ENCODE results near the gene LRP2.

LRP2 gene

DNA sequence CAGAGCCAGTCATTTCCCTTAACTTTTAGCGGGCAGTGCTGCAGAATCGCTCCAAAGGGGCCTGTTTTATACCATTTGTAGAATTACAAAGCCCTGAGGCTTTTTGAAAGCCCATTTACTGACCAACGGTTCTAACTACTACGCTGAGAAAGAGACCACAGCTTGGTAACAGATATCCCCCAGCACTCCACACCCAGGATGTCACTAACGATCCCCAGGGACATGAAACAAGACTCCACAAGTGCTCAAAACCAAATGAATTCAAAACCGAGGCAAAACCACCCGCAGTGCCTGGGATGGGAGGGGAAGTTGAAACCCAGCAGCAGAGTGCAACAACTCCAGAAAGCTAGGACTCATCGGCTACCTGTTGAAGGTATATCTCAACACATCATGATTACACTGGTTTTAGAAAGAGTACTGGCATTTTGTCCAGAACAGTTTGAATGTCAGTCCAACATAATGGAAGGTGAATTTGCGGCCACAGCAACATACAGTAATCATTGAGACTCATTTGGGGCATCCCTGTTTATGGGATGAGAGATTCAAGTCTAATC lies 33.6 kb upstream of the LRP2 start:
- TF ChIP-seq, protein P1, sequence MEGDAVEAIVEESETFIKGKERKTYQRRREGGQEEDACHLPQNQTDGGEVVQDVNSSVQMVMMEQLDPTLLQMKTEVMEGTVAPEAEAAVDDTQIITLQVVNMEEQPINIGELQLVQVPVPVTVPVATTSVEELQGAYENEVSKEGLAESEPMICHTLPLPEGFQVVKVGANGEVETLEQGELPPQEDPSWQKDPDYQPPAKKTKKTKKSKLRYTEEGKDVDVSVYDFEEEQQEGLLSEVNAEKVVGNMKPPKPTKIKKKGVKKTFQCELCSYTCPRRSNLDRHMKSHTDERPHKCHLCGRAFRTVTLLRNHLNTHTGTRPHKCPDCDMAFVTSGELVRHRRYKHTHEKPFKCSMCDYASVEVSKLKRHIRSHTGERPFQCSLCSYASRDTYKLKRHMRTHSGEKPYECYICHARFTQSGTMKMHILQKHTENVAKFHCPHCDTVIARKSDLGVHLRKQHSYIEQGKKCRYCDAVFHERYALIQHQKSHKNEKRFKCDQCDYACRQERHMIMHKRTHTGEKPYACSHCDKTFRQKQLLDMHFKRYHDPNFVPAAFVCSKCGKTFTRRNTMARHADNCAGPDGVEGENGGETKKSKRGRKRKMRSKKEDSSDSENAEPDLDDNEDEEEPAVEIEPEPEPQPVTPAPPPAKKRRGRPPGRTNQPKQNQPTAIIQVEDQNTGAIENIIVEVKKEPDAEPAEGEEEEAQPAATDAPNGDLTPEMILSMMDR (conservative IDR thresholded peaks at IDR 0.05; ENCODE audit: low read length), result no peak
- no peaks in the 10 kb centered on the region for H3K79me2 ChIP-seq (ENCODE audit: insufficient read depth, low read length)

DNA sequence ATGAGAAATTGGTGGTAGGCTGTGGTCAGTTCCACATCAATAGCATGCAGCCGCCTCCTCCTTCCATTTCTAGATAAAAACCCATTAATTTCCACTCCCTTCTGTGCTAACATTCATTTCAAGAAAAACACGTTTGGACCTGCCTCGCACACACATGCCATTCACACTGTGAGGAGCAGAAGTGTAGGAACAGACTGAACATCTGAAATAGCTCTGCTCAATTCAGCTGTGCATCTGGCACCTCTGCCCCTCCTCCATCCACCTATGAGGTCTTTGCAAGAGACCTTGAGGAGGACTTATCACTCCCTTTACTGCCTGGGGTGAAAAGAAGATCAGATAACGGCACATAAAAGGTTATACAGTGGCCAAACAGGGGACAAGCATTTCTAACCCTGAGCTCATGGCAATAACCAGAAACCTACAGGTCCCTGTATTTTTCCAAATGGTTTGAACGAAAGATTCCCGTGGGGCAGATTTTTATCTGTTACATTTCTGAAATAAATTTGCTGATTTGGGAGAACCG lies 30.8 kb upstream of the LRP2 start:
- Histone ChIP-seq H3K9ac (ENCODE audit: low read depth, low read length, poor library complexity, severe bottlenecking) (no peak overlapping the region), H3K4me2 (ENCODE audit: low read depth, low read length, poor library complexity, severe bottlenecking) (no peak overlapping the region), H3K4me1 (ENCODE audit: insufficient read depth, low read length, poor library complexity, severe bottlenecking) (no peaks in the 10 kb centered on the region)

More for the DNA sequence above, 33.6 kb upstream of the LRP2 start:
- Histone ChIP-seq H3K4me2 (ENCODE audit: low read depth, low read length, poor library complexity, severe bottlenecking) (no peak overlapping the region), H3K4me1 (ENCODE audit: insufficient read depth, low read length, poor library complexity, severe bottlenecking) (no peaks in the 10 kb centered on the region), H3K27me3 (ENCODE audit: insufficient read depth, low read length, poor library complexity, severe bottlenecking) (no peaks in the 10 kb centered on the region), H3K9me3 (ENCODE audit: insufficient read depth, low read depth, low read length) (no peaks in the 10 kb centered on the region), H4K20me1 (ENCODE audit: insufficient read depth, low read length, poor library complexity, severe bottlenecking) (no peaks in the 10 kb centered on the region), H3F3A (ENCODE audit: low read depth) (no peaks in the 10 kb centered on the region), H2AFZ (ENCODE audit: low read length) (no peak overlapping the region), H3K9me2 (replicated peaks; ENCODE audit: low read depth, low read length) (no peaks in the 10 kb centered on the region), H3K9ac (ENCODE audit: low read depth, low read length, poor library complexity, severe bottlenecking) (no peak overlapping the region), H3K4me3 (ENCODE audit: low read length, poor library complexity, severe bottlenecking) (no peak overlapping the region), H3K36me3 (ENCODE audit: insufficient read depth, low read length) (no peaks in the 10 kb centered on the region)

DNA sequence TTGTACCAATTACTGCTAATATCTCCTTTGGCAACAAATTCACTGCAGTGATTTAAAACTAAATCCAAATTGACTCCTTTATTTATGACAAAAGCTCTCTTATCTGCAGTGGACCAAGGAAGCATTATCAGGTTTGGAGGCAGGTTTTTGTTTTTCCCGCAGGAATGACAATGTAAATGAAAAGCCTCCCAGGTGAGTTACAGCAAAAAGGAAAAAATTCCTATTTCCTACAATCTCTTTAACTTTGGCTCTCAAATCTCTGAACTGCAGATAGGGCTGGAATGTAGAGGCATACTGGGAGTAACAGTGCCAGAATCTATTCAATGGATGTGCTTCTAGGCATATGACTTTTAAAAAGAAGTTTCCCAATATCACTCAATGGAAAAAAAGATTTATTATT lies 28.9 kb upstream of the LRP2 start:
- Histone ChIP-seq H3K4me1 (ENCODE audit: insufficient read depth, low read length, poor library complexity, severe bottlenecking) (no peaks in the 10 kb centered on the region), H3K27me3 (ENCODE audit: insufficient read depth, low read length, poor library complexity, severe bottlenecking) (no peaks in the 10 kb centered on the region), H3K36me3 (ENCODE audit: insufficient read depth, low read length) (no peaks in the 10 kb centered on the region), H4K20me1 (ENCODE audit: insufficient read depth, low read length, poor library complexity, severe bottlenecking) (no peaks in the 10 kb centered on the region), H3K4me2 (ENCODE audit: low read depth, low read length, poor library complexity, severe bottlenecking) (no peak overlapping the region), H3K9ac (ENCODE audit: low read depth, low read length, poor library complexity, severe bottlenecking) (no peak overlapping the region), H3F3A (ENCODE audit: low read depth) (no peaks in the 10 kb centered on the region), H3K79me2 (ENCODE audit: insufficient read depth, low read length) (no peaks in the 10 kb centered on the region), H3K4me3 (ENCODE audit: low read length, poor library complexity, severe bottlenecking) (no peak overlapping the region), H3K9me3 (ENCODE audit: insufficient read depth, low read depth, low read length) (no peaks in the 10 kb centered on the region), H2AFZ (ENCODE audit: low read length) (no peak overlapping the region), H3K9me2 (replicated peaks; ENCODE audit: low read depth, low read length) (no peaks in the 10 kb centered on the region)
- TF ChIP-seq EZH2phosphoT487 (IDR thresholded peaks at IDR 0.05; ENCODE audit: borderline replicate concordance), result no peak
- TF ChIP-seq, protein P1 (conservative IDR thresholded peaks at IDR 0.05; ENCODE audit: low read length), result no peak

More for the DNA sequence above, 30.8 kb upstream of the LRP2 start:
- H3K4me3 ChIP-seq (ENCODE audit: low read length, poor library complexity, severe bottlenecking), result no peak overlapping the region
- H3K9me2 ChIP-seq (replicated peaks; ENCODE audit: low read depth, low read length), result no peaks in the 10 kb centered on the region
- no peaks in the 10 kb centered on the region for H4K20me1 ChIP-seq (ENCODE audit: insufficient read depth, low read length, poor library complexity, severe bottlenecking)
- no peaks in the 10 kb centered on the region for H3K9me3 ChIP-seq (ENCODE audit: insufficient read depth, low read depth, low read length)
- no peaks in the 10 kb centered on the region for H3K36me3 ChIP-seq (ENCODE audit: insufficient read depth, low read length)
- no peaks in the 10 kb centered on the region for H3K27me3 ChIP-seq (ENCODE audit: insufficient read depth, low read length, poor library complexity, severe bottlenecking)
- no peak overlapping the region for H2AFZ ChIP-seq (ENCODE audit: low read length)
- TF ChIP-seq, protein P1 (conservative IDR thresholded peaks at IDR 0.05; ENCODE audit: low read length), result no peak
- TF ChIP-seq EZH2phosphoT487 (IDR thresholded peaks at IDR 0.05; ENCODE audit: borderline replicate concordance), result no peak
- no peaks in the 10 kb centered on the region for H3K79me2 ChIP-seq (ENCODE audit: insufficient read depth, low read length)
- H3F3A ChIP-seq (ENCODE audit: low read depth), result no peaks in the 10 kb centered on the region

Measured in Loucy (cell line).